ENCODE data around the gene NKX2-4.
A peak's percentile ranks its signal among the peaks of the same experiment; 100 is the strongest.

The NKX2-4 gene

DNA sequence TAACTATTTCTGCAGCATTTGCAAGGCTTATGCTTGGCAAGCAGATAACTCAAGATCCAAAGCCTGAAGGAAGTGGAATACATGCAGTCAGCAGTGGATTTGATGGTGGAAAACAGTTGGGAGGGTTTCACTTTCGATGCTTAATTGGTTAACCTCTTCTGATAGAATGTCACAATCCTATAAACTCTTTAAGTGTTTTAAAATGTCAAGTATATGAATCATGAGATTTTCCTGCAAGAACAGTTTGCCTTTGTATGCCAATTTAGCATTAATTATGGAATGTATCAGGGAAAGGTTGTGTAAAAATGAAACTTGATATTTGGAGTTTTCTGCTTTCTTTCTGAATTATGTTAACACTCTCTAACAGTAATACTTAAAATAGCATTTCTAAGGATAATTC lies 36.6 kb downstream of the NKX2-4 start:
- no peak for DNase-seq (ENCODE audit: low spot score)

DNA sequence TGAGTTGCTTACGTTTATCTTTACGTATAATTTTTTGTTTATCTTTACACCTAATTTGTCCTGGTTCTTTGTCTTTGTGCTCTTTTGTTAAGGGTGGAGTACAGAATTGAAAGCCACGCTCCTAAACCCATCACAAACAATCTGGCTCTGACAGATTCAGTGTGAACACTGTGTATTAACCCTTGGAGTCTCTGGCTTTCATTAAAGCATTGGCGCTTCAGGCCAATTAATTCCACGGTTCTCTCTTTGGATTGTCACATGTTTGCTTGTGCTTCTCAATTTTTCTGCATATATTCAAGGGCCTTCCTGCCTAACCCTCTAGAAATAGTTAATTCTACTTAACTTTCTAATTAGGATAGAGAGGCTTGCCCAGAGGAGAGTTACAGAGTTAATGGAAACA lies 38.6 kb downstream of the NKX2-4 start:
- no peak for DNase-seq (ENCODE audit: low spot score)

DNA sequence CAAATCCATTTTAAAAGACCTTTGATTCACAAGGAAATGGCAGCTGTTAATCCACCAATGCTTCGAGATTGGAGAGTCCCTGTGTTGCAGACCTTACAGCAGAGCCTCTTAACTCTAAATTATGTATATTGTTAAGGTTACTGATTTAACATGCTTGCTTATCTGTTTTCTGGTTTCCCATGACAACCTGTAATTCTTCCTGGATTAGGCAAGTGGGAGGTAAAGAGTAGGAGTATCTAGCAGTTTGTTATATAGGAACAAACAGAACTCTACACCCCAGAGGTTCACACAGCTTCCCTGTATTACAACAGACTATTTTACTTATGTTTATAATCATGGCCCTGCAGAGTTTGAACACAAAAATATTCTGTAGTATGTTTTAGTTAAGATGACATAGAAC lies 39.5 kb downstream of the NKX2-4 start:
- DNase-seq (ENCODE audit: low spot score), result no peak

DNA sequence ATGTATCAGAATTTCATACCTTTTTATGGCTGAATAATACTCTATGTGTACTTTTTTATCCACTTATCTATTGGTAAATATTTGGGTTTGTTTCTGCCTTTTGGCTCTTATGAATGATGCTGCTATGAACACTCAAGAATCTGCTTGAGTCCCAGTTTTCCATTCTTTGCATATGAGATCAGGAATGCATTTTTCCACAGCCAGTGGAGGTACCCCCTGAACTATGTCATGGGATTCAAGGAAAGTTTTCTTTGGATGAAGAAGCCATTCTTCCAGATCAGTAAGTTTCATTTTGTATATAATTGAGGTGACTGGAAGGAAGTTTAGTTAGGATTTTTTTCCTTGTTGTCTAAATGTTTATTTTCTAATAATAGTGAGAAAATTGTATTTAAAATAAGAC lies 40.9 kb downstream of the NKX2-4 start:
- no peak for DNase-seq (ENCODE audit: low spot score)

DNA sequence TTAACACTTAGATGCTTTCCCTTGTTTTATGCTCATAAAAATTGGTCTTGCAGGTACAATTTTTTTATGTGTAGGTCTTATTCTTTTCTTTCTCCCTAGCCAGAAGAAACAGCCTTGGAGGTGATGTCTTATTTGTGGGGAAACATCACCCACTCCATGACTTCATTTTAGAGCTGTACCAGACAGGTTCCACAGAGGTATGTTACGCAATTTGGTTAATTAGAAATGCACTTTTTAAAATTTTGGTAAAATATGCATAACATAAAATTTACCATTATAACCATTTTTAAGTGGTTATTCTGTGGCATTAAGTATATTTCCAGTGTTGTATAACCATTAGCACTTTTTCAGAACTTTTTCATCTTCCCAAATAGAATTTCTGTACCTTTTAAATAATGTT lies 41.3 kb downstream of the NKX2-4 start:
- DNase-seq (ENCODE audit: low spot score), result no peak

DNA sequence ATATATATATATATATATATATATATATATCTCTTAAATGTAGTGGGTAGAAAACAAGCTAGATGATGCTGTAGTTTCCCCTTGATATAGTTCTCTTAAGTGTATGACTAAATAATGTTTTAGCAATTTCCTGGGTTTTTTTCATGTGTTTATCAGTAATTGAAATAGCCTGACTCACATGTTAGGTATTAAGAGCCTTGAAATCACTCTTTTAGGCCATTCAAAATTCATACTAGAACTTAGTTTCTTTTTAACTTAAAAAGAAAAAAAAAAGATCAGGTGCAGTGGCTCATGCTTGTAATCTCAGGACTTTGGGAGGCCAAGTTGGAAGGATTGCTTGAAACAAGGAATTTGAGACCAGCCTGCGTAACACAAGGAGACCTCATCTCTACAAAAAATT lies 44.1 kb downstream of the NKX2-4 start:
- peak; percentile 36 for DNase-seq (ENCODE audit: low spot score)

DNA sequence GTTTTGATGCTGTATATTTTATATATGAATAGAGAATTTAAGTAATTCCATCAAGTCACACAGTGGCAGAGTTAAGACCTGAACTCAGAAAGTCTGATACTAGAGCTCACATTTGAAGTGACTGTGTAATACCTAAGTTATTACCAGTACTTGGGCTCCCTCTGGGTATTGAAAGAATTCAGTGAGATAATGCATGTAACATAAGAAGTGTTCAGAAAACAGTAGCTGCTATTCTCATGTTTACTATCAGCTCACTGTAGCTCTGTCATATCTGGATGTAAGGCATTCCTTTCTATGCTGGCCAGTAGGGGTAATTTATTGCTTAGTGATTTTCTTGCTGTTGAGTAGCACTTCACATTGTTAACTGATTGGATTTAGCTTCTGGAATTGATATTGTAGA lies 44.6 kb downstream of the NKX2-4 start:
- no peak for DNase-seq (ENCODE audit: low spot score)

All from kidney capillary endothelial cell (primary cell).